GM19238 (cell line): ENCODE results near the gene SIVA1.

Experiments used
- DNase-seq: peaks from one replicate; pipeline ENCODE4 v3.0.0; 2011; ENCODE audit warnings: low spot score; ENCODE audit not compliant: insufficient read length

Gene SIVA1

DNA sequence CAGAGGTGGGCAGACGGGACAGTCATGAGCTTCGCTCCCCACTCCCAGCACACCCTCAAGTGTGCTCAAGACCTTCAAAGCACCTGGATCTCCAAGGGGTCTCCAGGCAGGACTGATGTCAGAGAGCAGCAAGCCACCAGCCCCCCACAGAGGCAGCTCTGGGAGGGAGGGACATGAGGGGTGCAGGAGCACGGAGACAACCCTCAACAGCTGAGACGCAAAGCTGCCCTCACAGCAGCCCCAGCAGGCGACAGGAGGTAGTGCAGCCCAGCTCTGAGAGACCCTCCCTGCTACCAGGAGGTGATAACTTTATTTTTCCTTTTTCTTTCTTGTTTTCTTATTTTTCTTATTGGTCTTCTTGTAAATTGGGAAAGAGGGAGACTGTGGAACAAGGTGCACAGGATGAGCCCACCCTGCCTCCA lies 17.9 kb downstream of the SIVA1 start:
- DNase-seq = no peak

GRCh38 chr14:104771374-104771773 lies 18.4 kb downstream of the SIVA1 start:
- DNase-seq = no peak

DNA sequence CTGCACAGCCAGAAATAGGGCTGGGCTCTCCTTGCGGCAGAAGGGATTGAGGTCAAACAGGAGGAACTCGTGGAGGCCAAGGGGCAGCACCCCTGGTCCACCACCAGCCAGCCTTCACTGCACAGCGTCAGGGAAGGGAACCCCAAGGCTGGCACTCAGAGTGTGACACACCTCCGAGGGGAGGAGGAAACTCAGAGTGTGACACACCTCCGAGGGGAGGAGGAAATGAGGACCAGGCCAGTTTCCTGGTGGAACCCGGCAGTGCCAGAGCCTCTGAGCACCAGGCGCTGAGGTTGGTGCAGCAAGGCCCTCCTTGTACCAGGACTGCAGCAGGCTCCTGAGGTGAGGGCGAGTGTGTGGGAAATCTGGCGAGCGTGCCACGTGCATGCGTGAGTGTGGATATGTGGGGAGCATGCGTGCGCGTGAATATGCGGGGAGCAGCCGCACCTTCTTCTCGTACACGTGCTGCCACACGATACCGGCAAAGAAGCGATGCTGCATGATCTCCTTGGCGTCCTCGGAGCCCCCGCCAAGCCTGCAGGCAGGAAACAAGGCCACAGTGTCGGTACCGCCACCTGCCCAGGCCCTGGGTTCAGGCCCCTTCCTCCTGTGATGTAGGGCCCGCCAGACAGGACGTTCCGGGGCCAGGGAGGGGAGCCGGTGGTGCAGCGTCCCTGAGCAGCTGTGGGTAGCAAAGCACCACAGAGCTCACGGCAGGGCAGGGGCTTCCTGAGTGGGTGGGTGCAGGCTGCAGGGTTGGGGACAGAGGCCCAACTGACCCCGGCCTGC lies 19.2 kb downstream of the SIVA1 start:
- no peak for DNase-seq

GRCh38 chr14:104772707-104773504 lies 20.0 kb downstream of the SIVA1 start:
- no peak for DNase-seq

DNA sequence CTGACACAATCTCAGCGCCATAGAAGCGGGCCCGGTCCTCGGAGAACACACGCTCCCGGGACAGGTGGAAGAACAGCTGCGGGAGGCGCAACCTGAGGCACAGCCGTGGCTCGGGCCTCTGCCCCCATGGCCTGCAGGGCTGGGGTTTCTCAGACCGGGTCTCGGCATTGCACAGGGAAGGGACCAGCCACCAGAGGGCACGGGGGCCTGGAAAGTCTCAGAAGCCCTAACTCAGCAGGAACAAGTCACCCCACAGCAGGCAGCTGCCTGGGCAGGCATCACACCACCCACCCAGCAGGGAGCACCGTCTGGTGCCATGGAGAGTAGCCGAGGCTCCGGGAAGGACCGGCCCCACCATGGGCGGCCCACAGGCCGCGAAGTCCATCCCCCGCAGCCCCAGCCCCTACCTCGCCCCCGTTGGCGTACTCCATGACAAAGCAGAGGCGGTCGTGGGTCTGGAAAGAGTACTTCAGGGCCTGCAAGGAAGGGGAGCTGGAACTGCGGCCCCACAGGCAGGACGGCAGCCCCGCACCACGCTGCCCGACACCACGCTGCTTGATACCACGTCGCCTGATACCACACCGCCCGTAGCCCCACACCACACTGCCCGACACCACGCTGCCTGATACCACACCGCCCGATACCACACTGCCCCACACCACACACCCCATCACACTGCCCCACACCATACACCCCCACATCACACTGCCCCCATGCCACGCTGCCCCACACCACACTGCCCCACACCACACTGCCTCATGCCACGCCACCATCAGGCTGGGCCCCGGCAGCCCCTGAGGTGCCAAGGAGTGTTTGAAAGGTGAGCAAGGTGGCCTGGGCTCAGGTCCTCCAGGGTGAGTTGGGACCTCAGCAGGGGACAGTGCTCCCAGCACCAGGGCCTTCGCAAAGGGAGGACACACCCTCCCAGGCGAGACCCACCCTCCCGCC lies 20.8 kb downstream of the SIVA1 start:
- no peak for DNase-seq

GRCh38 chr14:104774453-104775072 lies 21.6 kb downstream of the SIVA1 start:
- DNase-seq = no peak

DNA sequence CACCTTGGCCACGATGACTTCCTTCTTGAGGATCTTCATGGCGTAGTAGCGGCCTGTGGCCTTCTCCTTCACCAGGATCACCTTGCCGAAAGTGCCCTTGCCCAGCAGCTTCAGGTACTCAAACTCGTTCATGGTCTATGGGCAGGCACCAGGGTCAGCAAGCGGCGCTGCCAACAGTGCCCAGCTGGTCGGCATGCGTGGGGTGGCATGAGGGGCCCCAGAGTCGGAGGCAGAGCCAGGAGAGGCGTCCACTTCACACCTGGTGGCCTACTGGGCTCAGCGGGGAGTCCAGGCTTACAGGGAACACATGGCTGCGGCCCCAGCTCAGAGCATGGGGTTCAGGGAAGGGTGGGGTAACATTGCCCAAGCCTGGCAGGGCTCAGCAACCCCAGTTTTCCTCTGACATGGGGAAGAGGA lies 22.1 kb downstream of the SIVA1 start:
- no peak for DNase-seq

DNA sequence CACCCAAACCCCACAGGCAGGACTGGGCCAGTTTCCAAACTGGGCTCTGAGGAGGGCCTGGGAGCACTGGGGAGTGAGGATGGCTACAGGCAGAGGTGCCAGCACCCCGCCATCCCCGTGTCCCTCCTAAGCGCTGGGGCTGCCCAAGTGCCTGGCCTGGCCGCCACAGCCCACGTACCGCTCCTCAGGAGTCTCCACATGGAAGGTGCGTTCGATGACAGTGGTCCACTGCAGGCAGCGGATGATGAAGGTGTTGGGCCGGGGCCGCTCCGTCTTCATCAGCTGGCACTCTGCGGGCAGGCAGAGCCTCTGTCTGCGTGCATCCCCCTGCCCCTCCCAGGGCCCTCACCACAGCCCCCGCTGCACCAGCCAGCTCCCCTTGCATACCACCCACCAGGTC lies 23.5 kb downstream of the SIVA1 start:
- DNase-seq = no peak

DNA sequence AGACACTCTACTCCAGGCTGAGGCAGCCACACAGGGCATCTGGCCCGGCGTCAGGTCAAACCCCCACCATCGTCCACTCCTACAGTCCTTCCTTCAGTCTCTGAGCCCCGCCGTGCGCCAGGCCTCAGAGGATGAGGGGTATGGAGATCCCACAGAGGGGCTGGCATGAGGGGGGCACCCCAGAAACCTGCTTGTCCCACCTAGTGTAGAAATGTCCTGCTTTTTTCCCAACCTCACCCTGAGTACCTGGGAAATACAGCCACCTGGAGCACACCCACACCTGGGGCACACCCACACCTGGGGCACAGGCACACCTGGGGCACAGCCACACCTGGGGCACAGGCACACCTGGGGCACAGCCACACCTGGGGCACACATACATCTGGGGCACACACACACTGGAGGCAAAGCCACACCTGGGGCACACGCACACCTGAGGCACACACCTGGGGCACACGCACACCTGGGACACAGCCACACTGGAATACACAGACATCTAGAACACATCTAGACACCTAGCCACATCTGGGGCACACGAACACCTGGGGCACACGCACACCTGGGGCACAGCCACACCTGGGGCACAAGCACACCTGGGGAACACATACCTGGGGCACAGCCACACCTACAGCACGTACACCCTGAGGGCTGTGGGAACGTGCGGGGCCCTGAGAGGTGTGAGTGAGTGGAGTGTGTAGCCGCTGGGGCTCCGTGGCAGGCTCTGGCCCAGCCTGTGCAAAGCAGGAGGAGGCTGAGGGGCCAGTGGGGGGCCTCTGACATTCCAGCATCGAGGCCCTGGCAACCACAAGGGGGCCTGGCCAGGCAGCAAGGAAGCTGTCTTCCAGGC lies 24.2 kb downstream of the SIVA1 start:
- no peak for DNase-seq

- DNase-seq = no peak
Observed at GRCh38 chr14:104777808-104778249, 24.9 kb downstream of the SIVA1 start.

- DNase-seq = no peak
Observed at GRCh38 chr14:104778694-104779331, 25.9 kb downstream of the SIVA1 start.

DNA sequence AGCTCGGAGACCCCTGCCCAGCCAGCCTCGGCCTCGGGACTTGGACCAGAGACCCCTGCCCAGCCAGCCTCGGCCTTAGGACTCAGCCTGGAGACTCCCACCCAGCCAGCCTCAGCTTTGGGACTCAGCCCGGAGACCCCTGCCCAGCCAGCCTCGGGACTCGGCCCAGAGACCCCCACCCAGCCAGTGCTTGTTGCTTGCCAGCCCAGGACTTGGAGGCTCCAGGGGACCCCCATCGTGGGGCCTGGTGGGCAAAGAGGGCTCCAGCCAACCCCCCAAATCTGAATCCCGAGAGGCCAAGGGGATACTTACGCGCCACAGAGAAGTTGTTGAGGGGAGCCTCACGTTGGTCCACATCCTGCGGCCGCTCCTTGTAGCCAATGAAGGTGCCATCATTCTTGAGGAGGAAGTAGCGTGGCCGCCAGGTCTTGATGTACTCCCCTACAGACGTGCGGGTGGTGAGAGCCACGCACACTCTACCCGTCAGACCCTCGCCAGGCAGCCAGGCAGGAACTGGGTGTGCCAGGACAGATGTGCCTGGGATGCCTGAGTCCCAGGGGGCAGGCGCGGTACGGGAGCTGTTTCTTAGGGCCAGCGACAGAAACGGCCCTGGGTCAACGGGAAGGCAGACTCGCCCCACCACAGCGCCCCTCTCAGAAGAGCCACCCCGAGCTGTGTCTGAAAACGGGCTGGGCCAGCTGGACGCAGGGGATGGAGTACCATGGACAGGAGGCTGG lies 27.0 kb downstream of the SIVA1 start:
- DNase-seq = no peak

- no peak for DNase-seq
Observed at GRCh38 chr14:104780513-104781030, 27.6 kb downstream of the SIVA1 start.

DNA sequence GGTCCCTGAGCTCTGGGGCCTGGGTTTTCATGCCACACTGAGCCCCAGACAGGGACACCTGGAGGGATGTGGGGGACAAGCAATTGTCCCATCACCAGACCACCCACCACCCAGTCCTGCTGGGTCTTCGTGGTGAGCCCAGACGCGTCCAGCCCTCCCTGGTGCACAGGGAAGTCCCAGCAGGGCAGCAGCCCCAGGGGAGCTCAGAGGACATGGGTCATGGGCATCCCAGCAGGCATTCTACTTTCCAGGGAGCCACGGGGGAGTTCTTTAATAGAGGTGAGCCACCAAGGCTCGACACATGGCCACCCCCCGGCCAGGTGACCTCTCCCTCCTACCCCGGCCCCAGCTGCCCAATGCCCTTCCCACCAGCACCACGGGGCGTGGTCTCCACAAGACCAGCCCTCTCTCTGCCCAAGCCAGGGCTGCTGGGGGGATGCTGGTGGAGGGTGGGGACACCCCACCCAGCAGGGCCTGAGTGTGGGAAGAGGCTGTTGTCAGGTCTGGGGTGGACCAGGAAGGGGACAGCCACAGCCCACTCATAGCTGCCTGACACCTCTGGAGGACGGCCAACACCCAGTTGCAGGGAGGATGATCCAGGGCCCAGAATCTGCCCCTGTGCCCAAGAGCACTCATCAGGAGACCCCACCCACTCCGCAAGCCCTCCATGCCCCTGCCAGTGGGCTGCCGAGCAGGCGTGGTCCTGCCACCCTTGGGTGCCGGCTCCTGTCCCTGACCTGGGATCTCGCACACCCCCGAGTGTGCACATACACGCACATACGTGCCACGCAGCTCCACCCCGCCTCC lies 28.5 kb downstream of the SIVA1 start:
- DNase-seq = no peak

DNA sequence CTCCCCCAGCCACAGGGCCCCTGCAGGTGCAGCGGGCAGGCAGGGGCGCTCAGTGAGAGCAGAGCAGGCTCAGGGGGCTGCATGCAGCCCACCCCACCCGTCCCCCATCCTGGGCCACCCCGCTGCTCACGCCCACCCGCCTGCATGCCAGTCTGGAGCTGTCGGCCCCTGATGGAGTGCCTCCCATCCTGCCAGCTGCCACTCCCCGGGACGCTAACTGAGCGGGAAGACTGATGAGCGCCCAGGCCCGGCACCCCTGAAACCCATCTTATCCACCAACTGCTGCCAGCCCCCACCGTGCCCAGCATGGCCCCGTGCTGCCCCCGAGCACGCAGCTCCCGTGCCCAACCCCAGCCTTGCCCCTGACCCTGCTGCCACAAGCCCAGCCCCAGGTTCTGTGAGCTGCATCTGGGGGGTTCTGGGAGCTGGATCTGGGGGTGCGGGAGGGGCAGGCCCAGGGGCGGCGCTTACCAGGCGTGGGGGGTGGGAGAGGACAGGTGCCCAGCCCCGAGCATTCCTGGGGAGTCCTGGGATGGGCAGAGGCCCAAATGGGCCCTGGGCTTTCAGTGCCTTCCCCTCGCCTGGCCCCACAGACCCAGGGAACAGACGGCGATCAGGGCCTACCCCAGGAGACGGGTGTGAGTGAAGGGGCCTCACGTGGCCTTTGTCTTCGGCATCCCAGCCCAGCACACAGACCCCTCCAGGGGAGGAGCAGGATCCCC lies 29.3 kb downstream of the SIVA1 start:
- DNase-seq = no peak

GRCh38 chr14:104782808-104783139 lies 29.8 kb downstream of the SIVA1 start:
- DNase-seq = no peak

DNA sequence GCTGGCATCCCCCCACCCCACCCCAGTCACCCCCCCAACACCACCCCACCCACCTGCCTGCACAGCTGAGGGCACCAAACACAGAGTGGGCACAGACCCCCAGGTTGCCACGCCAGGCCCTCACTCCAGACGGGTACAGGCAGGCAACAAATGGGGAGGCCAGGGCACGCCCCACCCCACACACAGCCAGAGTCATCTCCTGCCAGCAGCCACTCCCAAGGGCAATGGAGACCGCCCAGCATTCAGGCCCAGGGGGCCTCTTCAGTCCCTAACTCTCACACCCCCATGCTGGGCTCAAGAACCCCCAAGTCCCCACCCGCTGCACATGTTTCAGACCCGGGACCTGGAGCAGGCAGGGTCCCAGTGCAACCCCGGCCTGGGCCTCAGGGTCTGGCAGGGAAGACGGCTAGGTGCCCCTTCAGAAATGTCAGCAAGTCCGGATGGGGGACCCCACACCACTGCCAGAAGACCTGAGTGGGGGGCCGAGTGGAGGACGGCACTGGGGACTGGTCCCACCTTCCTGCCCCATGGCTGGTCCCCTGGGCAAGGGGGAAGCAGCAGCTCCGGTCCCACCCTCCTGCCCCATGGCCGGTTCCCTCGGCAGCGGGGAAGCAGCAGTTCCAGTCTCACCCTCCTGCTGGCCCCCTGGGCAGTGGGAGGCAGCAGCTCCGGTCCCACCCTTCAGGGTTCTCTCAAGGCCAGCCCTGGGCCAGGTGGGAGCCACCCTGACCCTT lies 30.7 kb downstream of the SIVA1 start:
- DNase-seq = no peak
